GM11168 (cell line): Measurements from ENCODE around the gene NPTX1.

Source experiments
- in situ Hi-C: fragments of 300-500 bp; cut with MboI; formaldehyde crosslinking; loops from one replicate; pipeline ENCODE4 v1.12.0; 2022; ENCODE audit warnings: low sequenced_read_pairs; ENCODE audit not compliant: unreplicated experiment

The NPTX1 gene

GRCh38 chr17:80464486-80464885 is 11.9 kb downstream of the NPTX1 start:
- in situ Hi-C loops: no loop called here

GRCh38 chr17:80463784-80464400 is 12.5 kb downstream of the NPTX1 start:
- in situ Hi-C loops: no loop called here

- in situ Hi-C loops: no loop called here
Observed at GRCh38 chr17:80461528-80462160, 14.8 kb downstream of the NPTX1 start.

GRCh38 chr17:80460429-80460834 is 16.0 kb downstream of the NPTX1 start:
- in situ Hi-C loops: no loop called here

DNA sequence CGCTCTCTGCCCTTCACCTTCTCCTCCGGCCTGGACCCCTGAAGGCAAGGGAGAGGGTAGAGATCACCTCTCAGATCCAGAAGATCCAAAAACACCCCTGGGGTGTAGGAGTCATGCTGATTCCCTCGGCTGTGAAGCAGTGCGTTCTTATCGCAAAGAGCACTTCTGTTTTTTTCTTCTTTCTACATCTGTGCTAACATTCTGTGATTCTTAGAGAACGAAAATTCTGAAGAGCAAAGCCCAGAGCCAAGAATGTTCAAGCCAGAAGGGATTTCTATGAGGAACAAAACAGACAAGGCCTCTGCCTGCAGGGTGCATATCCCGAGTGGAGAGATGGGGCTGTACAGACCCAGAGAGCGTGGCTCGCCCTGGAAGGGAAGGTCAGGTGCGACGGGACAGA is 17.2 kb downstream of the NPTX1 start:
- in situ Hi-C loops: no loop called here

DNA sequence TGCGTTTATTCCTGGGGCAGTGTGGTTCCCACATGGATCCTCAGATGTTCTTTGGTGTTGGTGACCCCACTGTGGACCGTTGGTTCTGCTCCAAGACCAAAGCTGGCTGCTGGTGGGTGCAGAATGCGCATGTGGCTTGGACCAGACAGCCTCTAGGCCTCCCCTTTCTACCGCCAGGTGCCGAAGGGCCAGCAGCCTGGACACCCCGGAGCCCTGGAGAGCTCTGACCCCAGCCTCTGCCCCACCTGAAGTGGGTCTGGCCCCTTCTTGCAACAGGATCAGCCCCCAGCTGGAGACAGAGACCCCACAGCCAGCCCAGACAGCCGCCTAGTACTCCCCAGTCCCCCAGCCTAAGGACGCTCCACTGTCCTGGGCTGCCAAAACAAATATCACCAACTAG is 18.4 kb downstream of the NPTX1 start:
- in situ Hi-C loops: no loop called here

DNA sequence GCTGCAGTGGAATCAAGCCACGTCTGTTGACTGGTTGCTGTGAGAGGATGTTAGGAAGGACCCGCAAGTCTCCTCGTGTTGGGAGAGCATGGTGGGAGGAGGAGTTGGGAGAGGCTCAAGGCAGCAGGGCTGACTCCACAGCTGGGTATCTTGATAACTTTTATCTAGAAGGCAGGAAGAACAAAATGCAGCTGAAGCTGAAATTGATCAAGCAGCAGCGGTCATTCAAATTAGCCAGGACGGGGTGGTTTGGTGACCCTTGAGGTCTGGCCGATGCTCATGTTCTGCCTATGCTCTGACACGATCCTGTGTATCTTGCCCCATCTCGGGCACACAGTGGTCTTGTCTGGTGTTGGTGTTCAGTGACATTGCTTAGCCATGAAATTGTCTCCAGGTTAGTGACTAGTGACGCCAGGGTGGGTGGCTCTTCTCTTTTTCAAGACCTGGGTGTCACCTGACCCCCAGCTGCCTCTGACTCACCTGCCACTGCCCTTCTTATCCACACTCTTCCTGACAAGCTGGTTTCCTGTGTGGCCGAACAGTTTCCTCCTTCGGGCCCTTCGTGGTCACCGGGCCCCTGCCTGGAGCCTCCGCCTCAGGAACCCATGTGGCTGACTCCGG is 19.1 kb downstream of the NPTX1 start:
- in situ Hi-C loops: no loop called here

DNA sequence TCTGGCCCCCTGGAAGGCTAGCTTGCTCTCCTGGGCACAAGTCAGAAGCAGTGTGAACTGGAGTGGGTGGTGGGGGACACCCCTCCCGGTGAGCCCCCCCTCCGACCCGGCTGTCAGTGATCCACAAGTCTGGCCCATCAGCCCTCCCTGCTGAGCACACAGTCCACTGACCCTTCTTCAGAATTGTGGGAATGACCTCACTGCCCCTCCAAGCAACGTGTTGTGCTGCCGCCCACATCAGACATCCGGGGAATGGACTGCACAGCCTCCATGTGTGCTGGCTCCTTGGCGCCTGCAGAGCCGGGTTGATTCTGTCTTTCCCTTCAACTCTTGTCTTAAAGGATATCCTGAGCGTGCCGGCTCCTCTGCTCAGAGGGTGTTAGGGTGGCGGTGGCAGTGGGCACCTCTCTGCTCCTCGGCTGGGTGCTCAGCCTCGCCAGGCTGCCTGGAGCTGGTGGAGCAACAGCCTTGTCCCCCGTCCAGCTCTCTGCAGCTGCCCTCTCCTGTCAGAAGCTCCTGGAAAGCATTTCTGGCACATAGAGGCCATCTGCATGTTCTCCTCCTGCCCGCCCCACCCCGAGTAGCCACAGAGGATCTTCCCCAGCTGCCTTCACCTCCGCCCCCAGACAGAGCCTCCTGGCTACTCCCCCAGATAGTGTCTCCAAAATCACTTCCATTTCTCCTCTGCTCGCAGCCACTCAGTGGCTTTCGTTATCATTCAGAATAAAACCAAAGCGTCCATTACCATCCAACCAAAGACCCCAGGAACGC is 19.8 kb downstream of the NPTX1 start:
- in situ Hi-C loops: no loop called here

- in situ Hi-C loops: no loop called here
Observed at GRCh38 chr17:80455784-80456183, 20.6 kb downstream of the NPTX1 start.

DNA sequence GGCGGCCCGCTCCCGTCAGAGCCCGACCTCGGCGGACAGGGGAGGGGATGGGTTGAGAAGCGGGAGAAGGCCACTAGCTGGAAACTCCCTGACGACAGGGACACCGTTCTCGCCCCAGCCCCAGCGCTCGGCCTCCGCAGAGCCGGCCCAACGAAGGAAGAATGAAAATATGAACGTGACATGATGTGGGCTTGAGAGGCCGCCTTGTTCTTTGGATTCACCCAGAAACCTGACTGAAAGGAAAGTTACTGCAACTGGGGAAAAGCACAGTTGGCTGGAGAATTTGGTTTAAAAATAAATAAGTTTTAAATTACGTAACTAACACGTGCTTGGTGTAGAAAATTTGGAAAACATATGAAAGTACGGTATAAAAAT is 21.1 kb downstream of the NPTX1 start:
- in situ Hi-C loops: no loop called here

DNA sequence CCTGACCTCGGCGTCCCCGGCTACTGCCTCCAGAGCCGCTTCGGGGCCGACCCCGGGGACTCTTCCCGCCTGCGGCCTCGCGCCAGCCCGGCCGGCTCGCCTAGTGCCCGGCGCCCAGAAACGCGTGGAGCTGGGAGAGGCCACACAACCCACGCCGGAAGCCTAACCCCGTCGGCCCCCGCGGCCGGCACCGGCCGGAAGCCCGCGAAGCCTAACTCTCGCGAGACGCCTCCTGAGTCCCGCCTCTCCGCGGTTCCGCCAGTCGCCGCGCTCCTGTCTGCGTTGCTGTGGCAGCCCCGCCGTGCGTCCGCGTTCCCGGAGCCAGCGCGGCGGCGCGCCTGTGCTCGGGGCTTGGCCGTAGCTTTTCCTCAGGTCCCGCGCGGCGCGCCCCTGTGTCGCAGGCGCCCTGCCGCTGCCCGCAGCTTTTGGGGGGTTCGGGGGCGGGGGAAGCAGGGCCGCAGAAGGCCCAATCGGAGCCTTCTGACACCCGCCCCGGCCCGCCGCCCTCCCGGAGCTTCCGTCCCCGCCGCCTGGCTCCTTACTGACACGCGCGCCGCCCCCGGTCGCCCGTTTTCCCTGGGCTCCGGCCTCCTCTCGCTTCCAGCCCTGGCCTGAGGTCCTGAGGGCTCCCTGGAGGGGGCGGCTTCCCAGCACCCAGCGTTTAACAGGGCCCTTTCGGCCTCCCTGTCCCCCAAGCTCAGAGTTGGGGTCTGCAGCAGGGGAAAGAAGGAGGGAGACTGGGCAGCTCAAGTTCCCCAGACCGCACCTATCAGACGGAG is 21.7 kb downstream of the NPTX1 start:
- in situ Hi-C loops: no loop called here

DNA sequence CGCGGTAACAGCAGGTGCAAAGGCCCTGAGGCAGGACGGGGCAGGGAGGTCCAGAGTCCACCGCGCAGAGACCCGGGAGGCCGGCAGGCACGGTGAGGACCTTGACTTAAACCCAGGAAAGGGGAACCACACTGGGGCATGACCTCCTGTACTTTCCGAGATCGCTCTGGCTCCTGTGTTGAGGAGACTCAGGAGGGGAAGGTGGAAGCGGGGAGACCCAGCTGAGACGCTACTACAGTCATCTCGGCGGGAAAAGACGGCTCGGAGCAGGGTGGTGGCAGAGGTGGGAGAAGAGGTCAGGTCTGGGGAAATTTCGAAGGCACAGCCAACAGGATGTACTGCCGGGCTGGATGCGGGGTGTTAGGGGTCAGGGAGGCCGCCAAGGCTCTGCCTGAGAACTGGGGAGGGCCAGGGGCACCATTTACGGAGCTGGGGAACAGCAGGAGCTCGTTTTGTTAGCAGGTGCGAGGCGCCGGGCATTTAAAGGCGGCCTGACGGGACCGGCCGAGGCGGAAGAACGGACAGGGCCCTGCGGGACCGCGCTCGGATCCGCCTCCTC is 22.3 kb downstream of the NPTX1 start:
- in situ Hi-C loops: no loop called here

GRCh38 chr17:80453126-80453997 is 23.0 kb downstream of the NPTX1 start:
- in situ Hi-C loops: no loop called here

- in situ Hi-C loops: no loop called here
Observed at GRCh38 chr17:80452173-80452915, 24.1 kb downstream of the NPTX1 start.

GRCh38 chr17:80451104-80451775 is 25.2 kb downstream of the NPTX1 start:
- in situ Hi-C loops: no loop called here

DNA sequence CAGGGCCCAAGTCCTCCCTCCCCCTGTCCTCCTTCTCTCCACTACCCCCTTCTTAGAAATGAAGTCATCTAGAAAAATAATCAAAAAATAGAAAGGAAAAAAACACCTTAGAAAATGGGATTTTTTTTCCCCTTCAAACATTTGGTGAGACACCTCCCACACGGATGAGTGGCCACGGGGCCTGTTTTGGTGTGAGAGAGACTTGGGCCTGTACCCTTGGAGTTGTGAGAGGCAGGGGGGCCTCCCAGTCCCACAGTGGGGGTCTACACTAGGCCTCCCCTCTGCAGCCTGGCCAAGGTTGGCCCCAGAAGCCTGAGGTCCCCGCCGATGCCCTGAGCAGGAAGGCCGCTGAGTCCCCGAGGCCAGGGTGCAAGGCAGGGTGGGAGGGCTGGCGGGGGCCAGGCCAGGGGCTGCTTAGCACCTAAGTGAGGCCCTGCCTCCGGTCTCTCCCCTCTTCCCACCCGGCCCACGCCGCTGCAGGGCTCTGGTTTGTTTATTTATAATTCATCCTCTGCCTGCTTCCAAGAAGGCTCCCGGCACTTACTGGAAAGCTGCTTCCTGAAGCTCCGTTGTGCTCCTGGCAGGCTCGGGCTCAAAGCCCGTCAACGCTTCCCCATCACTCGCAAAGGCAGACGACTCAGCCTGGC is 26.4 kb downstream of the NPTX1 start:
- in situ Hi-C loops: no loop called here

- in situ Hi-C loops: no loop called here
Observed at GRCh38 chr17:80449194-80449929, 27.0 kb downstream of the NPTX1 start.
